IMR-90 (cell line): ENCODE measurements around the gene POLR1G.
"Not testable (repeated sequence)": the region's sequence is repeated elsewhere in the genome, so short reads cannot be mapped to it uniquely, and the experiment has no call there.

Source experiments
- CEBPB ChIP-seq: IDR thresholded peaks from 2 replicates; pipeline ENCODE4 v1.6.1; 2012; ENCODE audit warnings: low read depth, low read length, improper control_type of control experiment
- CHD1 ChIP-seq: IDR thresholded peaks from 2 replicates; pipeline ENCODE4 v1.6.1; 2012; ENCODE audit warnings: low read depth, low read length, improper control_type of control experiment
- CTCF ChIP-seq: conservative IDR thresholded peaks from 2 replicates; pipeline ENCODE4 v1.5.1; 2012; ENCODE audit warnings: mild to moderate bottlenecking, low read depth, low read length, improper control_type of control experiment
- MAZ ChIP-seq: IDR thresholded peaks from 2 replicates; pipeline ENCODE4 v1.6.1; 2012; ENCODE audit warnings: low read depth, mild to moderate bottlenecking, low read length, improper control_type of control experiment, moderate library complexity, borderline replicate concordance
- MXI1 ChIP-seq: IDR thresholded peaks from 2 replicates; pipeline ENCODE4 v1.6.1; 2012; ENCODE audit warnings: low read depth, mild to moderate bottlenecking, low read length, moderate library complexity, borderline replicate concordance
- RAD21 ChIP-seq: IDR thresholded peaks from 2 replicates; pipeline ENCODE4 v1.6.1; 2012; ENCODE audit warnings: low read length, improper control_type of control experiment

- not testable (repeated sequence) for TF ChIP-seq CTCF, CHD1, CEBPB, RAD21, MXI1, MAZ
These were observed 1.1 kb downstream of the POLR1G start for GRCh38 chr19:45407585-45407984.
